ENCODE measurements around the gene PTTG2. TPM values are rescaled to one million over a fixed set of nuclear protein-coding genes. Genes with fewer than 3 reads are reported as not detected.
A peak's percentile ranks its signal among the peaks of the same experiment; 100 is the strongest.

PTTG2 gene
- total and polyA plus RNA-seq, 12 donors: 0.55 to 1.6 (median 0.87) TPM; not detected in 2

- intact Hi-C loops (cut with DNase I): loop anchor here in 3 of 10 donors (5.0 kb wide), 2 partner anchors 59 to 74 kb away; partner anchors contain the start of gene TBC1D1 (in 2 of the 3)
- no peak for DNase-seq
- H3K27ac ChIP-seq: no peak overlapping the region
- H3K9me3 ChIP-seq: no peaks in the 10 kb centered on the region
- no peak for TF ChIP-seq CTCF (IDR thresholded peaks at IDR 0.05)
- no peaks in the 10 kb centered on the region for H3K27me3 ChIP-seq
- no peaks in the 10 kb centered on the region for H3K36me3 ChIP-seq
- peaks cover 0 to 48% (median 20%) of the 10 kb centered on the region in 9 donors for H3K4me1 ChIP-seq
- H3K4me3 ChIP-seq: no peak overlapping the region
- WGBS, 2 donors: 90 to 95% methylated on average over 3 of the region's 3 CpGs
- no peak for ATAC-seq
These were observed 5.8 kb downstream of the PTTG2 start for GRCh38 chr4:37966044-37966443.

GRCh38 chr4:37967736-37968135 is 7.5 kb downstream of the PTTG2 start:
- ATAC-seq (no peak), DNase-seq (no peak)
- peak overlapping the region in 4 of 10 donors; percentile 1 to 37 (median 28) for H3K27ac ChIP-seq
- peaks cover 0 to 47% (median 24%) of the 10 kb centered on the region in 9 donors for H3K4me1 ChIP-seq
- no peaks in the 10 kb centered on the region for H3K9me3 ChIP-seq
- no peak for TF ChIP-seq CTCF (IDR thresholded peaks at IDR 0.05)
- intact Hi-C loops (cut with DNase I): loop anchor here in 3 of 10 donors (5.0 kb wide), 2 partner anchors 60 to 75 kb away; partner anchors contain the start of gene TBC1D1 (in 2 of the 3)
- H3K4me3 ChIP-seq: no peak overlapping the region
- H3K27me3 ChIP-seq: no peaks in the 10 kb centered on the region
- no peaks in the 10 kb centered on the region for H3K36me3 ChIP-seq
- 38 to 39% methylated on average over 5 of the region's 5 CpGs for WGBS, 2 donors

- no peaks in the 10 kb centered on the region for H3K27me3 ChIP-seq
- peak overlapping the region in 1 of 10 donors; percentile 17 for H3K27ac ChIP-seq
- TF ChIP-seq CTCF (IDR thresholded peaks at IDR 0.05): no peak
- peaks cover 5 to 52% (median 24%) of the 10 kb centered on the region in 9 donors for H3K4me1 ChIP-seq
- no peaks in the 10 kb centered on the region for H3K36me3 ChIP-seq
- no peak overlapping the region for H3K4me3 ChIP-seq
- ATAC-seq (no peak), DNase-seq (no peak)
- WGBS, 2 donors: 68 to 69% methylated on average over 3 of the region's 3 CpGs
- intact Hi-C loops (cut with DNase I): loop anchor here in 3 of 10 donors (5.0 kb wide), 2 partner anchors 61 to 76 kb away; partner anchors contain the start of gene TBC1D1 (in 2 of the 3)
- H3K9me3 ChIP-seq: no peaks in the 10 kb centered on the region
These were observed 8.5 kb downstream of the PTTG2 start for GRCh38 chr4:37968747-37969146.

GRCh38 chr4:37970702-37971101 is 10.5 kb downstream of the PTTG2 start:
- DNase-seq (peak; percentile 72 to 80), ATAC-seq (peak; percentile 85 to 97 (median 93))
- Histone ChIP-seq H3K9me3 (no peaks in the 10 kb centered on the region), H3K27ac (peak overlapping the region in 9 of 10 donors; percentile 56 to 79 (median 68)), H3K4me1 (peaks cover 5 to 53% (median 24%) of the 10 kb centered on the region in 9 donors), H3K36me3 (no peaks in the 10 kb centered on the region), H3K4me3 (no peak overlapping the region), H3K27me3 (no peaks in the 10 kb centered on the region)
- peak; percentile 41 to 79 (median 65) for TF ChIP-seq CTCF (IDR thresholded peaks at IDR 0.05)
- WGBS, 2 donors: 58 to 70% methylated on average over 1 of the region's 1 CpG
- intact Hi-C loops (cut with DNase I): loop anchor here in 8 of 10 donors (5.0 to 10.0 kb wide), 7 partner anchors 62 to 286 kb away; partner anchors contain the start of genes PGM2 (in 2 of the 8), RELL1 (in 2 of the 8) and TBC1D1 (in 2 of the 8)

All from heart right ventricle (tissue), 16 donors.